Mesenteric fat pad (tissue), 1 donor: ENCODE measurements around the gene MATN1. TPM values are rescaled to one million over a fixed set of nuclear protein-coding genes. Genes with fewer than 3 reads are reported as not detected.

ENCODE experiments used
- DNase-seq: peaks from one replicate; pipeline ENCODE4 v3.0.0-alpha.2; 2020; ENCODE audit warnings: low spot score
- microRNA-seq: library from miRNA; unstranded; fragments of <30 nt; microRNA quantifications from one replicate; pipeline ENCODE4 v1.2.0, GENCODE V29; 2020; ENCODE audit warnings: borderline number of aligned reads
- total RNA-seq: library from RNA; stranded (reverse); fragmentation: NEBNext Ultra II Directional; extraction: Animal tissue kit (Norgen Biotek cat#: 25700); gene quantifications from one replicate; pipeline ENCODE4 v1.2.1, GENCODE V29; 2021
- donor health status: DM: yes; HTN: yes; CAD: no.

MATN1 gene
- total RNA-seq, 1 donor from 2014 or later, result not detected

GRCh38 chr1:30665216-30666010, 58.0 kb downstream of the MATN1 start:
- DNase-seq, result no peak

GRCh38 chr1:30664103-30664755, 59.2 kb downstream of the MATN1 start:
- DNase-seq, result no peak

GRCh38 chr1:30663596-30664091, 59.7 kb downstream of the MATN1 start:
- DNase-seq, result no peak

- no peak for DNase-seq
Observed at GRCh38 chr1:30662291-30662840, 61.0 kb downstream of the MATN1 start.

- no peak for DNase-seq
Observed at GRCh38 chr1:30661311-30661710, 62.1 kb downstream of the MATN1 start.

Small RNA genes lying within 50 kb of the gene (microRNA-seq; reads per million reads assigned to microRNA genes)
- not detected for gene MIR4420

Other genes with a start within 250 kb of the MATN1 start
- 251 TPM for gene LAPTM5, start 34.2 kb upstream of the MATN1 start, total RNA-seq
- 53.4 TPM for gene SDC3, start 185.2 kb upstream of the MATN1 start, total RNA-seq